ENCODE data around the gene MYO1E. TPM values are rescaled to one million over a fixed set of nuclear protein-coding genes. Genes with fewer than 3 reads are reported as not detected.

Gene MYO1E
- total RNA-seq, 1 donor = 336 TPM

DNA sequence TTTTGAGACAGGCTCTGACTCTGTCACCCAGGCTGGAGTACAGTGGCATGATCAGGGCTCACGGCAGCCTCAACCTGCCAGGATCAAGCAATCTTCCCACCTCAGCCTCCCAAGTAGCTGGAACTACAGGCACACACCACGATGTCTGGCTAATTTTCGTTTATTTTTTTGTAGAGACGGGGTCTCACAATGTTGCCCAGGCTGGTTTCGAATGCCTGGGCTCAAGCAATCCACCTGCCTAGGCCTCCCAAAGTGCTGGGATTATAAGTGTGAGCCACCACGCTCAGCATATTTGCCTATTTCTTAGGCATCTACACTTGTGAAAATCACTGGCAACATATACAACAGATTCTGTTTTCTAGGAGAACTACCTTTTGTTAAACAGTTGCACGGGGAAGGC is 16.9 kb downstream of the MYO1E start:
- H2AFZ ChIP-seq (ENCODE audit: low read length) = no peak overlapping the region
- TF ChIP-seq, protein P1, sequence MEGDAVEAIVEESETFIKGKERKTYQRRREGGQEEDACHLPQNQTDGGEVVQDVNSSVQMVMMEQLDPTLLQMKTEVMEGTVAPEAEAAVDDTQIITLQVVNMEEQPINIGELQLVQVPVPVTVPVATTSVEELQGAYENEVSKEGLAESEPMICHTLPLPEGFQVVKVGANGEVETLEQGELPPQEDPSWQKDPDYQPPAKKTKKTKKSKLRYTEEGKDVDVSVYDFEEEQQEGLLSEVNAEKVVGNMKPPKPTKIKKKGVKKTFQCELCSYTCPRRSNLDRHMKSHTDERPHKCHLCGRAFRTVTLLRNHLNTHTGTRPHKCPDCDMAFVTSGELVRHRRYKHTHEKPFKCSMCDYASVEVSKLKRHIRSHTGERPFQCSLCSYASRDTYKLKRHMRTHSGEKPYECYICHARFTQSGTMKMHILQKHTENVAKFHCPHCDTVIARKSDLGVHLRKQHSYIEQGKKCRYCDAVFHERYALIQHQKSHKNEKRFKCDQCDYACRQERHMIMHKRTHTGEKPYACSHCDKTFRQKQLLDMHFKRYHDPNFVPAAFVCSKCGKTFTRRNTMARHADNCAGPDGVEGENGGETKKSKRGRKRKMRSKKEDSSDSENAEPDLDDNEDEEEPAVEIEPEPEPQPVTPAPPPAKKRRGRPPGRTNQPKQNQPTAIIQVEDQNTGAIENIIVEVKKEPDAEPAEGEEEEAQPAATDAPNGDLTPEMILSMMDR (IDR thresholded peaks at IDR 0.05; ENCODE audit: extremely low read depth, low read depth, low read length) = no peak
- no peak overlapping the region for H3K4me3 ChIP-seq (ENCODE audit: insufficient read depth, low read length)
- H3K27ac ChIP-seq (ENCODE audit: low read depth, low read length) = no peak overlapping the region
- H3K27me3 ChIP-seq (ENCODE audit: insufficient read depth, low read length) = no peaks in the 10 kb centered on the region
- peaks cover 3% of the 10 kb centered on the region for H3K4me1 ChIP-seq (ENCODE audit: insufficient read depth, low read length)
- no peak for DNase-seq (ENCODE audit: insufficient read length, low spot score, missing footprints)
- H3K9me3 ChIP-seq (ENCODE audit: low read depth, low read length) = no peaks in the 10 kb centered on the region
- H3K4me2 ChIP-seq (ENCODE audit: insufficient read depth, low read length) = no peak overlapping the region
- peaks cover 91% of the 10 kb centered on the region for H3K79me2 ChIP-seq (ENCODE audit: insufficient read depth, low read length)
- H3K36me3 ChIP-seq (ENCODE audit: insufficient read depth, low read length) = no peaks in the 10 kb centered on the region
- H4K20me1 ChIP-seq (ENCODE audit: insufficient read depth, low read length) = peaks cover 37% of the 10 kb centered on the region

DNA sequence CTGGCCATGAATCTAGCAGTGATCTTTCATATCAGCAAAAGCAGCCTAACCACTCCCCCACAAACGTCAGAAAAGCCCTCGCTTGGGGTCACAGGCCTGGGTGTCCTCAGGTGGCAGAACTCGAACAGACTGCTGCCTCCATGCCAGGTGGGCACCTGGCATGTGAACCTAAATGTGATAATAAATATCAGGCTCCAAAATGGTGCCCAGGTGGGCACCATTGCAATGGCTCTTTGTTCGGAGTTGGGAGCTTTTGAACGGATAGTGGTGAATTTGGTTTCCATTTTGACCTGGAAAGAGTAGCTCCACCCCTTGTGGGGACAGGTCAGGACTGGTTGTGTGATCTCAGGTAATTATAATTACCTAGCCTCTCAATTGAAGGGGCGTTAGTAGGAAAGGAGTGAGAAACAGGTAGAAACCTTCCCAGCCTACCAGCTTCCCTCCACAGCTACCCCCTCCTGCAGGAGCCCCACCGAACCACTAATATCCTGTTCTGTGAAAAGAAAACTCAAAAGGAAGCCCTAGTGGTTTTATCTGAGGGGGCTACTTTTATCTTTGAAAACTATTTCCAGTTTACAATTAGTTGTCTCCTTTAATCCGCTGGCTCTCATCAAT is 18.1 kb downstream of the MYO1E start:
- Histone ChIP-seq H3K27ac (ENCODE audit: low read depth, low read length) (no peak overlapping the region), H2AFZ (ENCODE audit: low read length) (no peak overlapping the region), H4K20me1 (ENCODE audit: insufficient read depth, low read length) (peaks cover 32% of the 10 kb centered on the region), H3K4me3 (ENCODE audit: insufficient read depth, low read length) (no peak overlapping the region), H3K4me2 (ENCODE audit: insufficient read depth, low read length) (no peak overlapping the region), H3K9me3 (ENCODE audit: low read depth, low read length) (no peaks in the 10 kb centered on the region), H3K4me1 (ENCODE audit: insufficient read depth, low read length) (peaks cover 15% of the 10 kb centered on the region), H3K36me3 (ENCODE audit: insufficient read depth, low read length) (no peaks in the 10 kb centered on the region), H3K79me2 (ENCODE audit: insufficient read depth, low read length) (peaks cover 89% of the 10 kb centered on the region), H3K27me3 (ENCODE audit: insufficient read depth, low read length) (no peaks in the 10 kb centered on the region)
- TF ChIP-seq, protein P1 (IDR thresholded peaks at IDR 0.05; ENCODE audit: extremely low read depth, low read depth, low read length) = no peak
- DNase-seq (ENCODE audit: insufficient read length, low spot score, missing footprints) = no peak

DNA sequence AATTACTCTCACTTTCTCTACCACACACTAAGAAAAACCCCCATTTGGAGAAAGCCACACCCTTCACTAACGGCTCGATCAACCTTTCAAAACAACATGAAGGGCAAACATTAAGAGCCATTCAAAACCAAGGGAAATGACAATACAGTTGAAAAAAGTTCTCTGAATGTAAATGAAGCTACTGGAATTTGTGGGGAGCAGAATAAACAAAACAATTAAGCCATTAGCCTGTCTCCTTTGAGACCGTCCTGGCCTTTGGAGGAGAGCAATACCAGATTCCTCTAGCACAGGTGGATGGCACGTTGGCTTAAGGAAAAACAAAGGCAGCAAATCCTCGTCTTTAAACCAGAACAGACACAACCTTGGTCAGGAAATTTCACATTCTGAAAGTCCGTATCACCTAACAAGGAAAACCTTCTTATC is 18.7 kb downstream of the MYO1E start:
- H3K27me3 ChIP-seq (ENCODE audit: insufficient read depth, low read length) = no peaks in the 10 kb centered on the region
- peaks cover 30% of the 10 kb centered on the region for H4K20me1 ChIP-seq (ENCODE audit: insufficient read depth, low read length)
- H3K36me3 ChIP-seq (ENCODE audit: insufficient read depth, low read length) = no peaks in the 10 kb centered on the region
- H3K79me2 ChIP-seq (ENCODE audit: insufficient read depth, low read length) = peaks cover 90% of the 10 kb centered on the region
- H3K27ac ChIP-seq (ENCODE audit: low read depth, low read length) = no peak overlapping the region
- no peak overlapping the region for H3K4me3 ChIP-seq (ENCODE audit: insufficient read depth, low read length)
- H3K4me2 ChIP-seq (ENCODE audit: insufficient read depth, low read length) = no peak overlapping the region
- H3K9me3 ChIP-seq (ENCODE audit: low read depth, low read length) = no peaks in the 10 kb centered on the region
- H3K4me1 ChIP-seq (ENCODE audit: insufficient read depth, low read length) = peaks cover 20% of the 10 kb centered on the region
- no peak overlapping the region for H2AFZ ChIP-seq (ENCODE audit: low read length)
- DNase-seq (ENCODE audit: insufficient read length, low spot score, missing footprints) = no peak
- TF ChIP-seq, protein P1 (IDR thresholded peaks at IDR 0.05; ENCODE audit: extremely low read depth, low read depth, low read length) = no peak

DNA sequence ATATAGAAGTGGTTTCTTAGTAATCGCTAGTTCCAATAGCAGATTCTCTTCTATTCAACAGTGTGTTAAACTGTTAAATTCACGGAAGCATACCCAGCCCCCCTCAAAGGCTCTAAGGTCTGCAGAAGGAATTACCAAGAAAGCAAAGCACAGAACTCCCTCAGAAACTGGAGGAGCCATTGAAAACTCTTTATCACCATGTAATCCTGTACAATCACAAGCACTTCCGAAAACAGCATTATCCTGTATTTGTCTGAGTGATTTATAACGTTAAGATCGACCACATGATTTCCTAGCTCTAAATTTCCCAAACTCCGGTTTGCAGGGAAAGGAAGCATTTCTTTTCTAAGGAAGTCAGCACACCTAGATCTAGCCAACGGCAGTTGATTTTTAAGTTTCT is 20.0 kb downstream of the MYO1E start:
- Histone ChIP-seq H4K20me1 (ENCODE audit: insufficient read depth, low read length) (peaks cover 26% of the 10 kb centered on the region), H3K36me3 (ENCODE audit: insufficient read depth, low read length) (no peaks in the 10 kb centered on the region), H3K4me1 (ENCODE audit: insufficient read depth, low read length) (peaks cover 20% of the 10 kb centered on the region), H3K4me2 (ENCODE audit: insufficient read depth, low read length) (no peak overlapping the region), H3K9me3 (ENCODE audit: low read depth, low read length) (no peaks in the 10 kb centered on the region), H3K79me2 (ENCODE audit: insufficient read depth, low read length) (peaks cover 91% of the 10 kb centered on the region), H3K27ac (ENCODE audit: low read depth, low read length) (no peak overlapping the region), H3K4me3 (ENCODE audit: insufficient read depth, low read length) (no peak overlapping the region), H2AFZ (ENCODE audit: low read length) (no peak overlapping the region), H3K27me3 (ENCODE audit: insufficient read depth, low read length) (no peaks in the 10 kb centered on the region)
- DNase-seq (ENCODE audit: insufficient read length, low spot score, missing footprints) = no peak
- TF ChIP-seq, protein P1 (IDR thresholded peaks at IDR 0.05; ENCODE audit: extremely low read depth, low read depth, low read length) = no peak

All from osteoblast (primary cell).